ENCODE results near the gene KRTAP12-3.
"Not testable (repeated sequence)": the region's sequence is repeated elsewhere in the genome, so short reads cannot be mapped to it uniquely, and the experiment has no call there.

Gene KRTAP12-3

DNA sequence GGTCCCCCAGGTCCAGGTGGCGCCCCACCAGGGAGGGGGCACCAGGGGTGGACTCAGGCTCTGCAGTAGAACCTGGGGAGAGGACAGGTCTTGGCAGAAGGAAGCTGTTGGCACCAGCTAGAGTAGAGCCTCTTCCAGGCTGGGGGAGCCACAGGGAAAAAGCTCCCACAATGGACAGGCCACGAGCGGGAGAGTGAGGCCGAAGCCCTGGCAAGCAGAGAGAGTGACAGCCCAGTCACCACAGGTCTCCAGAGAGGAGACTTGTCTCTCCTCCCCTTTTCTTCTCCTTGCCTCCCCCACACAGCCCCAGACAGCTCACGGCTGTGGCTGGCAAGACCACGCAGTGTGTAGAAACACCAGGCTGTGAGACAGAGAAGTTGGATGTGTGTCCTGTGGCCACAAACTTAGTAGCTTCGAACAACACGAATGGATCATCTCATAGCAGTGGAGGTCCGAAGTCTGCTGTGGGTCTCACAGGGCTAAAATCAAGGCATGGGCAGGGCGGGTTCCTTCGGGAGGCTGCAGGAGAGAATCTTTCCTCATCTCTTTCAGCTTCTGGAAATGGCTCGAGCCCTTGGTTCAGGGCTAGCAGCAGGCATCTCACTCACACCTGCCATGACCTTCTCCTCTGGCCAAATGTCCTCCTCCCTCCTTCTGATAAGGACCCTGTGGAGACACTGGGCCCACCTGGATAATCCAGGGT lies 6.6 kb upstream of the KRTAP12-3 start:
- DNase-seq (ENCODE audit: low read depth in 2 of 2): no peak

DNA sequence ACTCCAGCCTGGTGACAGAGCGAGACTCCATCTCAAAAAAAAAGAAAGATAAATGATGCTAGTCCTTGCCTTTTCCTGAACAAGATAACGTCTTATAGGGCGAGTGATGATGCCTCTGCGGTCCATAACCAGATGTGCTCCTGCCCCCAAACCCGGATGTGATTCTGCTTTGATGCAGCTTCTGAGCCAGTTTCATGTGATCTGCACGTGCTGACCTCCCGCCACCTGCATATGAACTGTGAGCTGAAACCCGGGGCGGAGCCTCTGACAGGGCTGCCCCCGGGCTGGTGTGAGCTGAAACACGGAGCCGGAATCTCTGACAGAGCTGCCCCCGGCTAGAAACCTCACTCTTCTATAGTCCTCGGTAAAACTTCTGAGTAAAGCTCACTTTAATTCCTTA lies 4.6 kb upstream of the KRTAP12-3 start:
- no peak for DNase-seq (ENCODE audit: low read depth in 2 of 2)

DNA sequence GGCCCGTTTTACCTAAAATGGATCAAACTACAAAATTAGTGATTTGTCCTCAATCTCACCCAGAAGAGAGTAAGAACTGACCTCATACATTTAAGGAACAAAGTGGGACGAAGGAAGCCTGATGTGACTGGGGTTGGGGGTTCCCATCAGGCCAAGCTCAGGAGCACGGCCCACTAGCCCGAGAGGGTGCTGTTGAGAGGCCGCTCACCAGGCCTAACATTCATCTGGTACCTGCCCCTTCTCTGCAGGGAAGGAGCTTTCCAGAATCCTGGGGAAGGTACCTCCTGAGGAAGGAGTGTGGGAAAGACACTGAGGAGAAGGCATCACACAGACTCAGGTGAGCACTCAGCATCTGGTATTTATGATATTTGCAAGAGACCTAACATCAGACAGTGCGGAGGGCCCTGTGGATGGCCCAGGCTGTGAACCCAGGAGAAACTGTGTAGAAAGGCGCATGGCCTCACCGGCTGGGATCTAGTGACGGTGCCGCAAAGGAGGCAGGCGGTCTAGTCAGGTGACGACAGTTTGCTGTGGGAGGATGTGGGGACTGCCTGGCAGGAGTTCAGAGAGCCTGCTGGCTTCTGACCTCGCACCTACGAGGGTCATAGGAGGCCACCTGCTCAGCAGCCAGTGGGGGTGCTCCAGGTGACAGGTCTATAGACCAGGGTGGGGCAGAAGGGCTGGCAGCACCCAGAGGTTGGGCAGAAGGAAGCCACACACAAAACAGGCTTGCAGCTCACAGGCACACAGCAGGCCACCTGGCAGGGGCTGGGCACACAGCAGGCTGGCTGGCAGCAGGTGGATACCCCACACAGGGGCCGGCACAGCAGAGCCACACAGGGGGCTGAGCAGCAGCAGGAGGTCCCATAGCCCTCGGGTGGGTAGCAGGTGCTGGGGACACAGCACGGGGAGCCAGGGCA lies 3.8 kb upstream of the KRTAP12-3 start:
- DNase-seq (ENCODE audit: low read depth in 2 of 2): peak in 1 of 2 donors; percentile 24

GRCh38 chr21:44654576-44655175 lies 3.1 kb upstream of the KRTAP12-3 start, which contains the start of gene KRTAP12-4:
Gene KRTAP12-4, minus strand, starts transcription at chr21:44654659. Its CDS starts 45 bp downstream, at chr21:44654614.
- no peak for DNase-seq (ENCODE audit: low read depth in 2 of 2)

- no peak for DNase-seq (ENCODE audit: low read depth in 2 of 2)
These were observed 864 bp upstream of the KRTAP12-3 start for GRCh38 chr21:44656868-44657267.

- no peak for DNase-seq (ENCODE audit: low read depth in 2 of 2)
These were observed 794 bp downstream of the KRTAP12-3 start for GRCh38 chr21:44658541-44658910.

GRCh38 chr21:44658913-44659595 lies 1.3 kb downstream of the KRTAP12-3 start:
- no peak for DNase-seq (ENCODE audit: low read depth in 2 of 2)

DNA sequence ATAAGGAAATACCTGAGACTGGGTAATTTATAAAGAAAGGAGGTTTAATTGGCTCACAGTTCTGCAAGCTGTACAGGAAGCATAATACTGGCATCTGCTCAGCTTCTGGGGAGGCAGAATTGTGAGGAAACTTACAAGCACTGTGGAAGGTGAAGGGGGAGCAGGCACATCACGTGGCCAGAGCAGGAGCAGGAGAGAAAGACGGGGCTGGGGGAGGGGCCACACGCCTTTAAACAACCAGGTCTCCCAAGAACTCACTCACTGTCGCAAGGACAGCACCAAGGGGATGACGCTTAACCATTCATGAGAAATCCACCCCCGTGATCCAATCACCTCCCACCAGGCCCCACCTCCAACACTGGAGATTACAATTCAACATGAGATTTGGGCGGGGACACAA lies 3.8 kb downstream of the KRTAP12-3 start:
- DNase-seq (ENCODE audit: low read depth in 2 of 2): not testable (repeated sequence)

GRCh38 chr21:44664691-44665090 lies 7.0 kb downstream of the KRTAP12-3 start:
- no peak for DNase-seq (ENCODE audit: low read depth in 2 of 2)

DNA sequence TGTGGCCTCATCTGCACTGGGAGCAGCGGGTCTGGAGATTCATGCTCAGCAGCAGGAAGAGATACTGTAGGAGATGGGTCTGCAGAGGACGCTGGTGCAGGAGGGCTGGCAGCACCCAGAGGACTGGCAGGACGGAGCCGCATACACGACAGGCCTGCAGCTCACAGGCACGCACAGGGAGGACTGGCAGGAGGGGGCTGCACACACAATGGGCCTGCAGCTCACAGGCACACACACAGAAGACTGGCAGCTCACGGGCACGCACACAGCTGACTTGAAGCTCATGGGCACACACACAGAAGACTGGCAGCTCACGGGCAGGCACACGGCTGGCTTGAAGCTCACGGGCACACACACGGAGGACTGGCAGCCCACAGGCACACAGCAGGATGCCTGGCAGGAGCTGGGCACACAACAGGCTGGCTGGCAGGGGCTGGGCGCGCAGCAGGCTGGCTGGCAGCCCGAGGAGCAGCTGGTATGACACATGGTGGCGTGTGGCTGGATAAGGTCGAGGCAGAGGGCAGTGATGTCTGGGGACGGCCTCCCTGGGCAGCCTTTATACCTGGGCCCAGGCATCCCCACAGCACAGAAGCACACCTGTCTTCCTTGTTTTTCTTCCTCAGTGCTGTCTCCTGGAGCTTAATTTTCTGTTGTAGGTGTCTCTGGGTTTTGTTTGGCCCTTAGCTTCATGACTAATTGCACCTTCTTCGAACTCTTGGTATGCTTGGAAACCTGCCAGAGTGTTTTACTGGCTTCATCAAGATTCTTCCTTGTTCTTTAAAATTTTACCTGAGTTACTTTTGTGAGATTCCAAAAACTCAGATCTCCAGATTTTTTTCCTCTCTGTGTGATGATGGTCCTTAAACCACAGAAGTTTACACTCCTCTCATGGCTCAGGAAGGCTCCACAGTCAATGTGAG lies 8.9 kb downstream of the KRTAP12-3 start, which contains the start of gene KRTAP12-2:
Gene KRTAP12-2 (minus strand): TSS at position 527 of the 920 bp plus-strand sequence. CDS start 41 bp downstream, at position 486.
- no peak for DNase-seq (ENCODE audit: low read depth in 2 of 2)

DNA sequence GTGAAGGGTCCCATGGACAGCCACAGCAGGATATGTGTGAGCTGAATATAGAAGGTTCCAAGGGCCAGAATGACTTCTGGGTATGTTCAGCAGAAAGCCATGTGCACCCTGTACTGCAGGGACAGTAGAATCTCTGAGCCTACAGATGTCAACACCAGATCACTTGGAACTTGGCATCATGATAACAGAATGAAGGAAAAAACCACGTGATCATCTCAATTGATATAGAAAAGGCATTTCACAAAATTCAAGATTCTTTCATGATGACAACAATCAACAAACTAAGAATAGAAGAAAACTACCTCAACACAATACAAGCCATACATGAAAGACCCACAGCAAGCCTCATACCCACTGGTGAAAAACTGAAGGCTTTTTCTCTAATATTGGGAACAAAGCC lies 9.9 kb downstream of the KRTAP12-3 start:
- DNase-seq (ENCODE audit: low read depth in 2 of 2): no peak

DNA sequence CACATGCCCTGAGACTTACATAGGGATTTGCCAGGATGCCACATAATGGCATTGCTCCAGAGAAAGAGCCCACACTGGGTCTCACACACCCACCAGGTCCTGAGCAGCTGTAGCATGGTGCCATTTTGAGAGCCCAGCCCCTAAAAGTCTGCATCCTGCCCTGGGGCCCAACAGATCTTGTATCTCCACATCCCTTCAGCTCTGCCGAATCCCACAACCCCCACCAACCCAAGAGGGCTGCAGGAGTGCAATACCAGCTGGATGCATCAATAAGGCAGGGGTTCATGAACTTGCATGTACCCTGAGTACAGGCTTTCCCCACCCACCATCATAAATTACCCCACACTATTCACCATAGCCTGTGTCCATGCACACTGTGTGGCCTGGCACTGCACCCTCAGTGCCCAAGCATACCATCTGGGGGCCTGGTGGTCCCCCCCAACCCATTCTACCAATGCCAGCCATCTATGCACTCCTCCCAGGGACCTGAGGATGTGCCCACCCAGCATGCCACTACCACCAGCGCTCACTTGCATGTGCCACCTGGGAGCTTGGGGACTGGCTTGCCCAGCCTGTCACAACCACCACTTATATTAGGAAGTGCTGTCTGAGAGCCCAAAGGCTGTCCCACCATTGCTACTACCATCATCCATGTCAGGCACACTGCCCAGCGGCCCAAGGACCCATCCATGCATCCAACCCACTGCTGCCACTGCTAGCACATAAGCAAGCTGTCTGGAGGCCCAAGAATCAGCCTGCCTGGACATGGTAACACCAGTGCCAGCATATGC lies 13.1 kb downstream of the KRTAP12-3 start:
- no peak for DNase-seq (ENCODE audit: low read depth in 2 of 2)

GRCh38 chr21:44671911-44672310 lies 14.2 kb downstream of the KRTAP12-3 start:
- DNase-seq (ENCODE audit: low read depth in 2 of 2): no peak

GRCh38 chr21:44677881-44678280 lies 20.1 kb downstream of the KRTAP12-3 start:
- DNase-seq (ENCODE audit: low read depth in 2 of 2): no peak

DNA sequence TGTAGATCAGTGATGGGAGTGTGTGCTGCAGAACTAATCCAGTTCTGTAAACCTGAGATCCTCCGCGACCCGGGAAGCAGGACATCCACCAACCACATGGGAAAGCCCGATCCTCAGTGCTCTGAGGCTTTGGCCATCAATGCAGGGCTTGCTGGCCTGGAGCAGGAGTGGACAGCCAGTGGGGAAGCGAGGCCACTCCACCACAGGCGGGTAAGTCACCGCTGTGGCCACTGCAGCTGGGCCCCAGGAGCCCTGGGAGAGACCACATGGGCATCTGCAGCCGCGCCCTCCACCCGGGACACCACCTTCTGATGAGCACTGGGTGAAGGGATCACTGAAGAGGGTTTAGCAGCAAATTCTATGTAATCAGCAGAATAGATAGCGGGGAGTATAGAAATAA lies 23.4 kb downstream of the KRTAP12-3 start:
- no peak for DNase-seq (ENCODE audit: low read depth in 2 of 2)

DNA sequence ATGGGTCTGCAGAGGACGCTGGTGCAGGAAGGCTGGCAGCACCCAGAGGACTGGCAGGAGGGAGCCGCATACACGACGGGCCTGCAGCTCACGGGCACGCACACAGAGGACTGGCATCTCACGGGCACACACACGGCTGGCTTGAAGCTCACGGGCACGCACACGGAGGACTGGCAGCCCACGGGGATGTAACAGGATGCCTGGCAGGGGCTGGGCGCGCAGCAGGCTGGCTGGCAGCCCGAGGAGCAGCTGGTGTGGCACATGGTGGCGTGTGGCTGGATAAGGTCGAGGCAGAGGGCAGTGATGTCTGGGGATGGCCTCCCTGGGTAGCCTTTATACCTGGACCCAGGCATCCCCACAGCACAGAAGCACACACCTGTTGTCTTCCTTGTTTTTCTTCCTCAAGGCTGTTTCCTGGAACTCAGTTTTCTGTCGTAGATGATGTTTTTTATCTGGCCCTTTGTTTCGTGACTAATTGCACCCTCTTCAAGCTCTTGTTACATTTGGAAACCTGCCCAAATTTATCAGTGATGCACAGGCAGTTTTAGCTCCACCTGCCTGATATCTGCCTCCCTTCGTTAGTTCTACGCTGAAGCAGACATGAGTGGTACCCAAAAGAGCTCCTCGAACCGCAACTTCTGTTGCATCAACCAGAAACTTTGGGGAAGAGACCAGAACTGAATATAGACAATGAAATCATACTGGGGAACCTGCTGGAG lies 24.3 kb downstream of the KRTAP12-3 start, which contains the start of gene KRTAP12-1:
Gene KRTAP12-1 (minus strand): TSS at position 303 of the 719 bp plus-strand sequence. CDS start 40 bp downstream, at position 263.
- no peak for DNase-seq (ENCODE audit: low read depth in 2 of 2)

GRCh38 chr21:44682580-44683151 lies 24.9 kb downstream of the KRTAP12-3 start:
- DNase-seq (ENCODE audit: low read depth in 2 of 2): no peak

GRCh38 chr21:44684077-44684476 lies 26.3 kb downstream of the KRTAP12-3 start:
- no peak for DNase-seq (ENCODE audit: low read depth in 2 of 2)

GRCh38 chr21:44684483-44684882 lies 26.8 kb downstream of the KRTAP12-3 start:
- DNase-seq (ENCODE audit: low read depth in 2 of 2): no peak
